Measurements from ENCODE around the gene CCDC197.

The CCDC197 gene

GRCh38 chr14:93952829-93953228, 44.3 kb upstream of the CCDC197 start:
- Histone ChIP-seq H3K4me2 (no peak overlapping the region), H3K4me1 (ENCODE audit: low read depth, poor library complexity, severe bottlenecking) (peaks cover 37% of the 10 kb centered on the region), H4K20me1 (ENCODE audit: insufficient read depth) (no peaks in the 10 kb centered on the region), H3K79me2 (ENCODE audit: insufficient read depth, low read depth) (no peaks in the 10 kb centered on the region), H3K9ac (no peak overlapping the region), H3K4me3 (IDR thresholded peaks at IDR 0.05; ENCODE audit: insufficient read depth, low read depth, low read length) (no peak overlapping the region), H3K27me3 (ENCODE audit: insufficient read depth, low read depth) (no peaks in the 10 kb centered on the region), H3K36me3 (ENCODE audit: insufficient read depth) (no peaks in the 10 kb centered on the region), H3K27ac (no peak overlapping the region), H2AFZ (ENCODE audit: low read depth) (no peak overlapping the region)
- TF ChIP-seq CTCF (conservative IDR thresholded peaks at IDR 0.05; ENCODE audit: low read depth, low read length) = no peak

- Histone ChIP-seq H3K4me2 (no peak overlapping the region), H3K27me3 (ENCODE audit: insufficient read depth, low read depth) (no peaks in the 10 kb centered on the region), H2AFZ (ENCODE audit: low read depth) (no peak overlapping the region), H3K4me1 (ENCODE audit: low read depth, poor library complexity, severe bottlenecking) (peaks cover 42% of the 10 kb centered on the region), H3K36me3 (ENCODE audit: insufficient read depth) (no peaks in the 10 kb centered on the region), H3K4me3 (IDR thresholded peaks at IDR 0.05; ENCODE audit: insufficient read depth, low read depth, low read length) (no peak overlapping the region), H3K79me2 (ENCODE audit: insufficient read depth, low read depth) (no peaks in the 10 kb centered on the region), H3K9ac (no peak overlapping the region), H4K20me1 (ENCODE audit: insufficient read depth) (no peaks in the 10 kb centered on the region), H3K27ac (no peak overlapping the region)
- no peak for TF ChIP-seq CTCF (conservative IDR thresholded peaks at IDR 0.05; ENCODE audit: low read depth, low read length)
Observed at GRCh38 chr14:93953263-93953662, 43.8 kb upstream of the CCDC197 start.

GRCh38 chr14:93953739-93954515, 43.2 kb upstream of the CCDC197 start:
- H3K4me3 ChIP-seq (IDR thresholded peaks at IDR 0.05; ENCODE audit: insufficient read depth, low read depth, low read length) = no peak overlapping the region

GRCh38 chr14:93954516-93954830, 42.6 kb upstream of the CCDC197 start:
- Histone ChIP-seq H3K4me1 (ENCODE audit: low read depth, poor library complexity, severe bottlenecking) (peaks cover 52% of the 10 kb centered on the region), H3K36me3 (ENCODE audit: insufficient read depth) (no peaks in the 10 kb centered on the region), H3K79me2 (ENCODE audit: insufficient read depth, low read depth) (no peaks in the 10 kb centered on the region), H3K4me2 (no peak overlapping the region), H3K27me3 (ENCODE audit: insufficient read depth, low read depth) (no peaks in the 10 kb centered on the region), H3K27ac (no peak overlapping the region), H4K20me1 (ENCODE audit: insufficient read depth) (no peaks in the 10 kb centered on the region), H3K9ac (no peak overlapping the region), H2AFZ (ENCODE audit: low read depth) (no peak overlapping the region), H3K4me3 (IDR thresholded peaks at IDR 0.05; ENCODE audit: insufficient read depth, low read depth, low read length) (no peak overlapping the region)
- TF ChIP-seq CTCF (conservative IDR thresholded peaks at IDR 0.05; ENCODE audit: low read depth, low read length) = no peak

More at GRCh38 chr14:93953739-93954515, 43.2 kb upstream of the CCDC197 start:
- H4K20me1 ChIP-seq (ENCODE audit: insufficient read depth) = no peaks in the 10 kb centered on the region
- H3K27me3 ChIP-seq (ENCODE audit: insufficient read depth, low read depth) = no peaks in the 10 kb centered on the region
- TF ChIP-seq CTCF (conservative IDR thresholded peaks at IDR 0.05; ENCODE audit: low read depth, low read length) = no peak
- H3K36me3 ChIP-seq (ENCODE audit: insufficient read depth) = no peaks in the 10 kb centered on the region
- H3K4me1 ChIP-seq (ENCODE audit: low read depth, poor library complexity, severe bottlenecking) = peaks cover 48% of the 10 kb centered on the region
- H3K27ac ChIP-seq = no peak overlapping the region
- H3K4me2 ChIP-seq = no peak overlapping the region
- no peak overlapping the region for H2AFZ ChIP-seq (ENCODE audit: low read depth)
- no peaks in the 10 kb centered on the region for H3K79me2 ChIP-seq (ENCODE audit: insufficient read depth, low read depth)
- no peak overlapping the region for H3K9ac ChIP-seq

Data from KMS-11 (cell line).